GM12873 (cell line): ENCODE measurements around the gene SDCCAG8.

Experiments
- TF ChIP-seq, protein P1 (sequence below): IDR thresholded peaks from 2 replicates; pipeline ENCODE4 v1.5.1; 2012; ENCODE audit warnings: low read depth, mild to moderate bottlenecking, moderate library complexity, low read length, control low read depth; ENCODE audit not compliant: insufficient read depth; ENCODE audit errors: missing control alignments

The SDCCAG8 gene

DNA sequence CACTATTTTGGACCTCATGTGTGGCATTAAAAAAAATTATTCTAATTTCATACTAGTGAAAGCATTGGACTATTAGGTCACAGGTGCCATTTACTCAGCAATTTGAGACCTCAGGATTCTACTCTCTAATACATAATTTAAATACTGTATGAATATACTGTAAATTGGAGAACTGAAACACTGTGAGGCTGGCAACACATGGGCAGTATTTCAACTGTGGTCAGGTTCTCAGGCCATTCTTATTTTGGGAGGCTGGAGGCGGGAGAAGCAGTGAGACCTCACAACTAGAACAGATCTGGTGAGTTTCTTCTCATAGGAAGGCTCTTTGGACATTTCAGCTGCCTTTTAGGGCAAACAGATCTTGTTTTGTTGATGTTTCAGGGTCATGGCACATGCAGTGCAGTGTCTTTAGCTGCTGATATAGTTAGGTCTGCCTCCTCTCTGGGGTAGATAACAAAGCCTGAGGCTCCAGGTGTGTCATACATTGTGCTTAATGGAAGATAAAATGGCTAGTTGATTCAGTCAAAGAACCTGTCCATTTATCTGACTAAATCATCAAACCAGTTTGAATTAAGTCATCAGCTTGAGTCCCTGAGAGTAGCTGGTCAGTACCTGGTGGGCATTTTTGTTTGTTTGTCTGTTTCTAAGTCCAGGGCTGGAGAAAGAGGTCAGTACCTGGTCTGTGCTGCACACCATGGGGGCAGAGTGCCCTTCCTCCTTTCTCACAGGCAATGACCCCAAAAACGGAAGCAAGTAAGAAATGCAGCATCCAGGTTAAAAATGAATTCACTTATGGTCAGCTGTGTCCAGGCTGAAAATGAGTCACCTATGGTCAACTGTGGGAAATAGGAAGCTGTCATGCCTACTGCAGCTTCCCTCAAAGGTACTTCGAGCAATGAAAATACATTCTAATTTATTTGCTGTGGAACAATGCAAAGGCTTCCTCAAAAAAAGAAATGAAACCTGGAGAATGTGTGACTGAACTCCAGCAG lies 216.2 kb downstream of the SDCCAG8 start:
- TF ChIP-seq, protein P1, sequence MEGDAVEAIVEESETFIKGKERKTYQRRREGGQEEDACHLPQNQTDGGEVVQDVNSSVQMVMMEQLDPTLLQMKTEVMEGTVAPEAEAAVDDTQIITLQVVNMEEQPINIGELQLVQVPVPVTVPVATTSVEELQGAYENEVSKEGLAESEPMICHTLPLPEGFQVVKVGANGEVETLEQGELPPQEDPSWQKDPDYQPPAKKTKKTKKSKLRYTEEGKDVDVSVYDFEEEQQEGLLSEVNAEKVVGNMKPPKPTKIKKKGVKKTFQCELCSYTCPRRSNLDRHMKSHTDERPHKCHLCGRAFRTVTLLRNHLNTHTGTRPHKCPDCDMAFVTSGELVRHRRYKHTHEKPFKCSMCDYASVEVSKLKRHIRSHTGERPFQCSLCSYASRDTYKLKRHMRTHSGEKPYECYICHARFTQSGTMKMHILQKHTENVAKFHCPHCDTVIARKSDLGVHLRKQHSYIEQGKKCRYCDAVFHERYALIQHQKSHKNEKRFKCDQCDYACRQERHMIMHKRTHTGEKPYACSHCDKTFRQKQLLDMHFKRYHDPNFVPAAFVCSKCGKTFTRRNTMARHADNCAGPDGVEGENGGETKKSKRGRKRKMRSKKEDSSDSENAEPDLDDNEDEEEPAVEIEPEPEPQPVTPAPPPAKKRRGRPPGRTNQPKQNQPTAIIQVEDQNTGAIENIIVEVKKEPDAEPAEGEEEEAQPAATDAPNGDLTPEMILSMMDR: no peak

DNA sequence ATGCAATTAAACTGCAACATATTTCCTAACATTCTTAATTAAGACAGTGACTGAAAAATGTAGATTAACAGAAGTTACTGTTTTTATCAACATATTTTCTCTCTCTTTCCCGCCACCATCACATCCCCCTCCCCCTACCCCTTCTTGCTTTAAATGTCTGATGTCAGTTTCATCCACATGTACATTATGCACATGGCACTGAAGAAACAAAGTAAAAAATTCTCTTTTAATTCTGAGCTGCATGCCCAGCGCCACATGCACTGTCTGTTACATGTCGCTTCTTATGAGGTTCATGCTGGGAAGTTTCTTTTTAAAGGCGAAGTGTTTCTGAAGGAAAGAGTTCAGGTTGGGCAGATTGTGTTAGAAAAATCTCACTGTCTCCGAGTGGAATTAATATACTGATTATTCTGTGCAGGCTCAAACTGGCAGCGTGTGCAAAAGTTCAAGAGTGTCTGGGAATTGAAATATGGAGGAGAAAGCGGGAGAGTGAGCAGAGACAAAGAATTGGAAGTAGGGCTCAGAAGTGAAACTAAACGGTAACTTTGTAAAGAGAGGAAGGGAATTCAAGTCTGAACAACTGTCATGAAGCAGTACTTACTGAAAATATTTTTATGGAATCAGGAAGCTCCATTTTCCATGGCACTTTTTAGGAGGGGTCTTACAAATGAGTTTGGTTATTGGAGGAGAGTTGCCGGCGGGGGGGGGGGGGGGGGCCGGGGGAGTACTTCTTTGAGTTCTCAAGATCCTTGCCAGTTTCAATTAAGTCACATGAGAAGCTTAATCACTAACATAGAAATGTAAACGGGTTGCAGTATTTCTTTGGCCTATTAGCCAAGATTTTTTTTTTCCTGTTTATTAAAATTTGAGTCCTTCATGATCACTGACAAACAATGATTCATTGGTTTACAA lies 217.6 kb downstream of the SDCCAG8 start:
- TF ChIP-seq, protein P1: no peak

DNA sequence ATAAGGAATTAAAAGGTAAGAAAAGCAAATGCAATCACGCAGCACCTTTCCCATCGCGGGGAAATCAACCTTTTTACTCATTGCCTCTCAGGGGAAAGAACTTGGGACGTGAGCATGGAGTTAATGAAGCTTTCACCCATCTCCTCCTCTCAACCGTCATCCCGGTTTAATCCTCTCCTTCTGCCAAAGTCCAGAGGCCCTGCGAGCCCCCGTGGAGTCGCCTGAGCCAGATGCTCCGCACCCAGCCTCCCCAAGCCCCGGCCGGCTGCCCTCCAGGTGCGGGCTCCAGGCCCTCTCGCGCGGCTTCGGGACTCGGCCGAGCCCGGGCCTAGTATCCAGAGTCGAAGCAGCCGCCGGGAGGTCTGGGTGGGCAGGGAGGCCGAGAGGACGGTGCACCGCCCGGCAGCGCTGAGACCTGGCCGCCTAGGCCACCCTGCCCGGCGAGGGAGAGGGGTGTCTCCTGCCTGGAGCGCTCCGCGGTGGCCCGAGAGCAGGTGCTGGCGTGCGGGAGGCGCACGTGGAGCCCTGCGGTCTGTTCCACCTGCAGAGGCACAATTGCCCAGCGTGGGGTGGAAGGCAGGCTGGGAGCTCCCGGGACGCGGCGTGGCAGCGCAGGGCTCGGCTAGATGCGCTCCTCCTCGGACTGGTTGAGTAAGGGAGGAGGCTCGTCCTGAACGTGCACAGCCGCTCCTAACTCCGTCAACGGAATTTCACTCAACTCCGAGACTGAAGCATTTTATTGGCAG lies 218.5 kb downstream of the SDCCAG8 start:
- TF ChIP-seq, protein P1: no peak

DNA sequence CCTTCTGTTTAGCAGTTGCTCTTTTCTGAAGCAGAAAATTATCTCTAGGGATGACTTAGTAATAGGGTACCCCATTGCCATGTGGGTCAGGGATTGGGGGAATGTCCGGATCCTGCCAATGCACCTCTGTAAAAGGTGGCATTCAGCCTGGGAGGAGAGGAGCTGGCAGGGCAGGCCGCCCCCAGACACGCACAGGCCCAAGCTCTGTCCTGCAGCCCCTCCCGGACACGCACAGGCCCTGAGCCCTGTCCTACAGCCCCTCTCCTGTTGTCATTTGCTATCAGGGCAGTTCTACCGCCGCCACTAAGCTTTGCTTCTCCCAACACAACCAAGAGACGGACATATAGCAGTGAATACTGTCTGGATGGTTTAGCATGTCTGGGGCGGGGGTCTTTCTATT lies 219.1 kb downstream of the SDCCAG8 start:
- TF ChIP-seq, protein P1: no peak

DNA sequence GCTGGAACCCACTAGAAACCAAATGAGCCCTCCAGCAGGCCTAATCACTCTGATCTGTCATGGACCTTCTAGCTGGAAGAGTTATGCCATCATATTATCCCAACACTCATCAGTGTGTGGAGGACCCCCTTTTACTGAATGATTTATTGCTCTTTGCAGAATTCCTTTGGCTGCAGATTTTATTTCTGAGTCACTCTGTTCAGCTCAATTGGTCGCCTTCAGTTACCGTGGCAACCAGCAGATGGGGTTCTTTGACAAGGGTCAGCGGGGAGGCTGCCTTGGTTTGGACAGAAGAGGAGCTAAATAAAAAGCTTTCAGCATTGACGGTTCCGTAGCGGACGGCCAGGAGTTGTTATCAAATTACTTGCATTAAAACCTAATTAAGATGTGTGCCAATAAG lies 220.1 kb downstream of the SDCCAG8 start:
- TF ChIP-seq, protein P1: no peak

DNA sequence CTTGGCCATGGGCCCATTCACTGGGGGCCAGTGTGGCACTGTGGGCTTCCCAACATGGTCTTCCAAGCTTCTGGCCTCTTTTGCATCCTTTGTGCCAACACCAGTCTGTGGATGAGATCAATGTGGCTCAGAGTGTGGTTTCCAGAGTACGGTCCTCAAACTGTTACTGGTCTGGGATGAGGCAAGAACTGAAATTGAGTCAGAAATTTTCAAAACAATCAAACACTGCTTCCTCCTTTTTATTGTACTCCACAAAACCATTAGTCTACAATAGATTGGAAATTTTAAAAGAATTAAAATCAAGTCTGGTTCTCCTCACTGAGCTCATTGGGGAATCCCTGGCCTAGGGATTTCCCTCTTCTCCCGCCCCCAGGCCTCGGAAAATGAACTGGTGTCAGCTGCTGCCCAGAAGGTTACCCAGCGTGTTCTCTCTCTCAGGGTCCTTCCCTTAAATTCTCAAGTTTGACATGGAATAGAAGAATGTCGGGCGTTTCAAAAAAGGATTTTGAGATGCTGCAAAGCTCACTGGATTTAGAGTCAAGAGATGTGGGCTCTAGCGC lies 222.0 kb downstream of the SDCCAG8 start:
- TF ChIP-seq, protein P1: no peak
